Mesothelial cell of epicardium (in vitro differentiated cells): ENCODE results near the gene POLRMT. TPM values are rescaled to one million over a fixed set of nuclear protein-coding genes. Genes with fewer than 3 reads are reported as not detected.
"Not testable (repeated sequence)": the region's sequence is repeated elsewhere in the genome, so short reads cannot be mapped to it uniquely, and the experiment has no call there.

Experiments
- DNase-seq, 2 experiments: peaks; one replicate each; pipeline ENCODE4 v3.0.0; 2021; ENCODE audit warnings: low spot score in 2 of 2; ENCODE audit not compliant: unreplicated experiment in 2 of 2
- H3K27ac Mint-ChIP-seq: 2 replicates; pipeline ENCODE4 v1.8.0; 2021; ENCODE audit warnings: mixed read lengths
- H3K27me3 Mint-ChIP-seq: 2 replicates; pipeline ENCODE4 v1.8.0; 2021; ENCODE audit warnings: low read depth, mixed read lengths
- H3K36me3 Mint-ChIP-seq: 2 replicates; pipeline ENCODE4 v1.8.0; 2021; ENCODE audit warnings: mixed read lengths
- H3K4me1 Mint-ChIP-seq: 2 replicates; pipeline ENCODE4 v1.8.0; 2021; ENCODE audit warnings: mixed read lengths
- H3K4me3 Mint-ChIP-seq: 2 replicates; pipeline ENCODE4 v1.8.0; 2021; ENCODE audit warnings: mild to moderate bottlenecking, moderate library complexity, mixed read lengths
- H3K9me3 Mint-ChIP-seq: 2 replicates; pipeline ENCODE4 v1.8.0; 2021; ENCODE audit warnings: mixed read lengths
- total RNA-seq: library from RNA; stranded (reverse); gene quantifications from 3 replicates; pipeline ENCODE4 v1.2.1, GENCODE V29; 2021
- TF ChIP-seq, protein P1 (sequence below): fragments of 200-600 bp; sonication (generic); IDR thresholded peaks from one replicate; pipeline ENCODE4 v1.5.0; 2021; ENCODE audit warnings: antibody characterized with exemption; ENCODE audit not compliant: unreplicated experiment

The POLRMT gene
- total RNA-seq, 1 donor from 2014 or later = 56.4 TPM

- peaks cover 16% of the 10 kb centered on the region for H3K36me3 Mint-ChIP-seq
- no peak overlapping the region for H3K27ac Mint-ChIP-seq
- H3K27me3 Mint-ChIP-seq = no peaks in the 10 kb centered on the region
Measured at GRCh38 chr19:621819-622218, 11.5 kb downstream of the POLRMT start.

GRCh38 chr19:621191-621590 lies 12.1 kb downstream of the POLRMT start:
- not testable (repeated sequence) for H3K4me1 Mint-ChIP-seq, DNase-seq, H3K27me3 Mint-ChIP-seq, H3K4me3 Mint-ChIP-seq, H3K27ac Mint-ChIP-seq, H3K9me3 Mint-ChIP-seq
- peaks cover 16% of the 10 kb centered on the region for H3K36me3 Mint-ChIP-seq

More at GRCh38 chr19:621819-622218, 11.5 kb downstream of the POLRMT start:
- H3K4me1 Mint-ChIP-seq = no peaks in the 10 kb centered on the region
- TF ChIP-seq, protein P1, sequence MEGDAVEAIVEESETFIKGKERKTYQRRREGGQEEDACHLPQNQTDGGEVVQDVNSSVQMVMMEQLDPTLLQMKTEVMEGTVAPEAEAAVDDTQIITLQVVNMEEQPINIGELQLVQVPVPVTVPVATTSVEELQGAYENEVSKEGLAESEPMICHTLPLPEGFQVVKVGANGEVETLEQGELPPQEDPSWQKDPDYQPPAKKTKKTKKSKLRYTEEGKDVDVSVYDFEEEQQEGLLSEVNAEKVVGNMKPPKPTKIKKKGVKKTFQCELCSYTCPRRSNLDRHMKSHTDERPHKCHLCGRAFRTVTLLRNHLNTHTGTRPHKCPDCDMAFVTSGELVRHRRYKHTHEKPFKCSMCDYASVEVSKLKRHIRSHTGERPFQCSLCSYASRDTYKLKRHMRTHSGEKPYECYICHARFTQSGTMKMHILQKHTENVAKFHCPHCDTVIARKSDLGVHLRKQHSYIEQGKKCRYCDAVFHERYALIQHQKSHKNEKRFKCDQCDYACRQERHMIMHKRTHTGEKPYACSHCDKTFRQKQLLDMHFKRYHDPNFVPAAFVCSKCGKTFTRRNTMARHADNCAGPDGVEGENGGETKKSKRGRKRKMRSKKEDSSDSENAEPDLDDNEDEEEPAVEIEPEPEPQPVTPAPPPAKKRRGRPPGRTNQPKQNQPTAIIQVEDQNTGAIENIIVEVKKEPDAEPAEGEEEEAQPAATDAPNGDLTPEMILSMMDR = no peak
- no peaks in the 10 kb centered on the region for H3K9me3 Mint-ChIP-seq
- no peak overlapping the region for H3K4me3 Mint-ChIP-seq
- DNase-seq = no peak

- H3K4me3 Mint-ChIP-seq = no peak overlapping the region
Measured at GRCh38 chr19:620166-620862, 13.0 kb downstream of the POLRMT start.

DNA sequence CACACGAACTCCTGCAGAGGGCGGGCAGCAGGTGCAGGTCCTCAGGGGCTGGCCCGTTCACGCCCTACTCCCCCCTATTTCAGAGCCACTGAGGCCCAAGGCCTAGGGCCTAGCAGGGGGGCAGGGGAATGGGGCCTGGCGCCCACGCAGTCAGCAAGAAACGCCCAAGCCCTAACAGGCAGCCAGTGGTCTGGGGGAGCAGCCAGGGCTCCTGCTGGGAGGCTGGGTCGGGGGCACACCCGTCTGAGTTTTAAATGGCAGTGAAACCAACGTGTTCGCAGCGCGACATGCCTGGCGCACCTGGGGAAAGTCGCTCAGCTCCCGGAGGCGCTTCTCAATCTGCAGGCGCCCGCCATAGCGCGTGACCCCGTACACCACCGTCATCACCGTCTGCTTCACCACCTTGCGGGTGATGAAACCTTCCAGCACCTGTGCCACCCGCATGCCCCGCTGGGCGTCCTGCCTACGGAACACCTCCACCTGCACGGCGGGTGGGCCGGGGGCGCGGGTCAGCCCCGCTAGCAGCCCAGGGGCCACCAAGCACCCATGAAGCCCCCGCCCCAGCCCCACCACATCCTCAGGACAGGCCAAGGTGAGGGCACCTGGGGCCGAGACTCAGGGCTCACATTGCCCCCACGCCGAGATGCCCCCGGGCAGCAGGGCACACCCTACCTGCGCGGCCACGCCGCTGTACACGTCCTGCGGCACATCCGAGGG lies 13.9 kb downstream of the POLRMT start:
- no peak overlapping the region for H3K27ac Mint-ChIP-seq
- peaks cover 23% of the 10 kb centered on the region for H3K36me3 Mint-ChIP-seq
- TF ChIP-seq, protein P1 = no peak
- no peak for DNase-seq
- H3K9me3 Mint-ChIP-seq = no peaks in the 10 kb centered on the region
- no peaks in the 10 kb centered on the region for H3K4me1 Mint-ChIP-seq
- H3K4me3 Mint-ChIP-seq = no peak overlapping the region
- no peaks in the 10 kb centered on the region for H3K27me3 Mint-ChIP-seq

More at GRCh38 chr19:620166-620862, 13.0 kb downstream of the POLRMT start:
- TF ChIP-seq, protein P1 = no peak
- Mint-ChIP-seq H3K9me3 (no peaks in the 10 kb centered on the region), H3K27me3 (no peaks in the 10 kb centered on the region), H3K36me3 (peaks cover 17% of the 10 kb centered on the region), H3K4me1 (no peaks in the 10 kb centered on the region), H3K27ac (no peak overlapping the region)
- no peak for DNase-seq

DNA sequence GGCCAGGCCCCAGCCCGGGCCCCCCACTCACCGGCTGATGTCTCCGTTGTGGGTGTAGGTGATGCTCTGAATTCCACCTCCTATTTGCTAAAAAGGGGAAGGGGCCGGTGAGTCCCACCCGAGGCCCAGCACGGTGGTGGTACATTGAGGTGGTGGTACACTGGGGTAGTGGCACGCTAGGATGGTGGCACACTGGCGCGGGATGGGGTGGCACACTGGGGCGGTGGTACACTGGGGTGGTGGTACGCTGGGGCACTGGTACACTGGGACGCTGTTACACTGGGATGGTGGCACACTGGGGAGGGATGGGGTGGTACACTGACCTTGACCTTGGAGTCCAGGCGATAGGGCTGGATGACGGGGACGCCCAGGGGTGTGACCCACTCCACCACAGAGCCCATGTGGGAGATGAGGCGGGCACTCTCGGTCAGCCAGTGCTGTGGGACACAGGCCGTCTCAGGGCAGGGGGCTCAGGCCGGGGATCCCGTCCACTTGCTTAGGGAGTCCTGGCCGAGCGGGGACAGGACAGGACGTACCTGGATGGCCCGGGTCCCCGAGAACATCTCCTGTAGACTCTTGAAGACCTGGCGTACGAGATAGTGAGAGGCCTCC lies 14.6 kb downstream of the POLRMT start:
- H3K4me1 Mint-ChIP-seq = no peaks in the 10 kb centered on the region
- no peak overlapping the region for H3K4me3 Mint-ChIP-seq
- H3K9me3 Mint-ChIP-seq = no peaks in the 10 kb centered on the region
- peaks cover 27% of the 10 kb centered on the region for H3K36me3 Mint-ChIP-seq
- TF ChIP-seq, protein P1 = no peak
- no peak overlapping the region for H3K27ac Mint-ChIP-seq
- no peak for DNase-seq
- H3K27me3 Mint-ChIP-seq = no peaks in the 10 kb centered on the region

DNA sequence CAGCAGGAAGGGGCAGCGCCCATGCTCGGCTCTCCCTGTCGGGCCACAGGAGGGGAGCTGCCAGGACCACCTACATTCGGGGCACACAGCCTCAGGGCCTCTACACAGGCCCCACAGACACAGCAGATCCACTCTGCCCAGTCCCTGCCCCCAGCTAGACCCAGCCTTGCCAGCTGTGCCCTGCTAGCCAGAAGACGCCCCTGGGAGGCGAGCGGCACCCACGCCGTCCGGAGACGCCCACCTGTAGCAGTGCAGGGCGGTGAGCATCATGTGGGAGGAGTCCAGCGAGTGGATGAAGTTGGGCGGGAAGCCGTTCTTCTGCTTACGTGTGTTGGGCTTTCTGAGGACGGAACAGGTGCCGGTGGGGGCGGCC lies 15.1 kb downstream of the POLRMT start:
- Mint-ChIP-seq H3K4me1 (no peaks in the 10 kb centered on the region), H3K36me3 (peaks cover 27% of the 10 kb centered on the region), H3K4me3 (no peak overlapping the region), H3K27me3 (no peaks in the 10 kb centered on the region), H3K9me3 (no peaks in the 10 kb centered on the region), H3K27ac (no peak overlapping the region)
- no peak for DNase-seq
- TF ChIP-seq, protein P1 = no peak
